IPS DF 4.7 (cell line): ENCODE data around the gene WDR90.
"Not testable (repeated sequence)": the region's sequence is repeated elsewhere in the genome, so short reads cannot be mapped to it uniquely, and the experiment has no call there.

Source experiments
- DNase-seq: peaks from one replicate; pipeline ENCODE4 v3.0.0-alpha.2; 2013; ENCODE audit warnings: low spot score; ENCODE audit errors: extremely low read depth

Gene WDR90

DNA sequence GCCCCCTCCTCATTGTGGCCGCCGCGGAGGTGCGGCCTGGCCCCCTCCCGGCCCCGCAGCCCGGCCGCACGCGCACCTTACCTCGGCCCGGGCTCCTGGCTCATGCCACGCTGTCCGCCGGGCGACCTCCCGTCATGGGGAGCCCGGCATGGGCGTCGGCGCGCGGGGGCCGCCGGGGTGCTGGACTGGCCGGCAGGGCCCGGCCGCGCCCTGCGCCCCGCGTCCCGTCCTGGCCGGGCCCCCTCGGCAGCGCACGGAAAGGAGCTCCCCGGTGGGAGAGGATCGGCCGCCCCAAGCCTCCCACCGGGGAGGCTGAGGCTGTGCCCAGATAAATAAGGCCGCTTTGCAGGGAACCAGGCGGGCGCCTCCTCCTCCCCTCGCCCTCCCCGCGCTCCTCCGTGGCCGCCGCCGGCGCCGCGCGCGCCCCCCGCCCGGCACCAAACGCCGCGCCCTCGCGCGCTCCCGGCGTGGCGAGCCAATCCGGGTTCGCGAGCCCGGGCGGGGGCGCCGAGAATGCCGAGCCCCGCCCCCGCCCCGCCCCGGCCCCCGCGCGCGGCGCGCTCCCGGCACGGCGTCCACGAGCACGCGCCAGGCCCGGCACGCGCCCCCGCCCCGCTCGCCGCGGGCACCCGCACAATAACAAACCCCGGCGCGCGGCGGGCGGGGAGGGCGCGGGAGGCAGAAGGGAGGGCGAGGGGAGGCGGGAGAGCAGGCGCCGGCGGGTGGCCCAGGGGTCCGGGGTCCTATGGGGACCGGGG, 56.4 kb downstream of the WDR90 start, which contains the start of gene FBXL16:
FBXL16 (minus strand) TSS at position 371 of the 758 bp plus-strand sequence. CDS start 8,396 bp downstream, outside the sequence.
- no peak for DNase-seq

- no peak for DNase-seq
These were observed 57.3 kb downstream of the WDR90 start for GRCh38 chr16:706189-707061.

GRCh38 chr16:707062-707538, 57.9 kb downstream of the WDR90 start:
- no peak for DNase-seq

GRCh38 chr16:708019-708418, 58.9 kb downstream of the WDR90 start:
- no peak for DNase-seq

DNA sequence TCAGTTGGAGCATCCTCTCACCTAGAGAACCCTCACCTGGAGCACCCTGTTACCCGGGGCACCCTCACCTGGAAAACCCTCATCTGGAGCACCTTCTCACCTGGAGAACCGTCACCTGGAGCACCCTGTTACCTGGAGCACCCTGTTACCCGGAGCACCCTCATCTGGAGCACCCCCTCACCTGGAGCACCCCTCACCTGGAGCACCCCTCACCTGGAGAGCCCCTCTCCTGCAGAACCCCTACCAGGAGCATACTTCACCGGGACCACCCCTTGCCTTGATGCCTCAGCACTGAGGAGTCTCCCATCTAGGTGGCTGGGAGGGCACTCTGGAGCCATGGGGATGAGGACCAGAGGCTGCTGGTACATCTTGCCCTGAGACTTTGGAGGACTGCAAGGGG, 59.8 kb downstream of the WDR90 start:
- no peak for DNase-seq

- no peak for DNase-seq
These were observed 60.7 kb downstream of the WDR90 start for GRCh38 chr16:709566-710499.

- DNase-seq, result no peak
These were observed 61.4 kb downstream of the WDR90 start for GRCh38 chr16:710500-711075.

- no peak for DNase-seq
These were observed 61.9 kb downstream of the WDR90 start for GRCh38 chr16:711084-711483.

DNA sequence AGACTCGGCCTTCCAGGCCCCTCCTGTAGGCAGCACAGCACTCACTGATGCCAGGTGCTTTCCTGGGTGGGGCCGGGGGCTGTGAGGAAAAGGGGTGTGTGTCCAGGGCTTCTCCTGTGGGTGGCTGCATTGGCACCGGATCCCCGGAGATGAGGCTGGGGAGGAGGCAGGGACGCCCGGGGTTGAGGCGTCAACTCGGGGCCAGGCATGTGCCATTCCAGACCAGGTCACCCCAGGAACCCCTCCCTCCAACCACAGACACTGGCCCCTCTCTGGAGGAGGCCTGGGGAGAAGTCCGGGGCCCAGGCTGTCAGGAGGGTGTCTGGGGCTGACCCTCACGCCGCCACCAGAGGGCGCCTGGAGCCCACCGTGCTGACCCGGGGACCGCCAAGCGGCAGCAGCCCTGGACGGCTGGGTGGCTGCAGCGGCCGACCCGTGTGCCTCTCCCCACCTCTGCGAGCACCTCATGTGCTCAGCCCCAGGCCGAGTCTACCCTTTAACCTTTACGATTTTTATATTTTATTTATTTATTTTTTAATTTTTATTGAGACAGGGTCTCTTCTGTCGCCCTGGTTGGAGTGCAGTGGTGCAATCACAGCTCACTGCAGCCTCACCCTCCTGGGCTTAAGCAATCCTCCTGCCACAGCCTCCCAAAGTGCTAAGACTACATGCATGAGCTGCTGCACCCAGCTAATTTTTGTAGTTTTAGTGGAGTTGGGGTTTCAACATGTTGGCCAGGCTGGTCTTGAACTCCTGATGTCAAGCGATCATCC, 62.6 kb downstream of the WDR90 start:
- DNase-seq, result no peak

DNA sequence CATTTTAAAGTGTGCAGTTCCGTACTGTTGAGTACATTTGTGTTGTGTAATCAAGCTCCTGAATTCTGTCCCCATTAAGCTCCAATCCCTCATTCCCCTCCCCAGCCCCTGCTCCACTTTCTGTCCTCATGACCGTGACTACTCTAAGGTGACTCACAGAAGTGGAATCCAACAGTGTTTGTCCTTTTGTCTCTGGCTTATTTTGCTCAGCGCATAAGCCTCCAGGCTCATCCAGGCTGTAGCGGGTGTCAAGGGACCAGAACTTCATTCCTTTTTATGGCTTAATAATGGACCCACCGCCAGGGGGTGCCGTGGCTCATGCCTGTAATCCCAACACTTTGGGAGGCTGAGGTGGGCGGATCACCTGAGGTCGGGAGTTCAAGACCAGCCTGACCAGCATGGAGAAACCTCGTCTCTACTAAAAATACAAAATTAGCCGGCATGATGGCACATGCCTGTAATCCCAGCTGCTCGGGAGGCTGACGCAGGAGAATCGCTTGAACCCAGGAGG, 63.6 kb downstream of the WDR90 start:
- DNase-seq, result not testable (repeated sequence)

DNA sequence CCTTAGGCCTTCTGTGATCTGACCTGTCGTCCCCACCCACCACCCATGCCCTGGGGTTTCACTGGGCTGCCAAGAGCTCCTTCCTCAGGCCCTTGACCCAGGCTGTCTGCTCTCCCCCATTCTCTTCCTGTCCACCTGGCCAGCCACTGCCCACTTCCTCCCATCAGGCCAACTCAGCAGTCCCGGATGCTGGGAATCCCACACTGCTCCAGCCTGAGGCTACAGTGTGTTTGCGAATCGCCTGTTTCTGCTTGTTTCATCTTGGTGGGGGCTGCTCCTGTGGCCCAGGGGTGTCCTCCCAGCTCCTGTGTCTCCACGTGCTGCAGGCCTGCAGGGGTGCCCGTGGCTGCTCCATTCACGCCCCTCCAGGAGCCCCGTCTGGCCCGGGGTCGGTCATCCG, 64.9 kb downstream of the WDR90 start:
- DNase-seq, result no peak

DNA sequence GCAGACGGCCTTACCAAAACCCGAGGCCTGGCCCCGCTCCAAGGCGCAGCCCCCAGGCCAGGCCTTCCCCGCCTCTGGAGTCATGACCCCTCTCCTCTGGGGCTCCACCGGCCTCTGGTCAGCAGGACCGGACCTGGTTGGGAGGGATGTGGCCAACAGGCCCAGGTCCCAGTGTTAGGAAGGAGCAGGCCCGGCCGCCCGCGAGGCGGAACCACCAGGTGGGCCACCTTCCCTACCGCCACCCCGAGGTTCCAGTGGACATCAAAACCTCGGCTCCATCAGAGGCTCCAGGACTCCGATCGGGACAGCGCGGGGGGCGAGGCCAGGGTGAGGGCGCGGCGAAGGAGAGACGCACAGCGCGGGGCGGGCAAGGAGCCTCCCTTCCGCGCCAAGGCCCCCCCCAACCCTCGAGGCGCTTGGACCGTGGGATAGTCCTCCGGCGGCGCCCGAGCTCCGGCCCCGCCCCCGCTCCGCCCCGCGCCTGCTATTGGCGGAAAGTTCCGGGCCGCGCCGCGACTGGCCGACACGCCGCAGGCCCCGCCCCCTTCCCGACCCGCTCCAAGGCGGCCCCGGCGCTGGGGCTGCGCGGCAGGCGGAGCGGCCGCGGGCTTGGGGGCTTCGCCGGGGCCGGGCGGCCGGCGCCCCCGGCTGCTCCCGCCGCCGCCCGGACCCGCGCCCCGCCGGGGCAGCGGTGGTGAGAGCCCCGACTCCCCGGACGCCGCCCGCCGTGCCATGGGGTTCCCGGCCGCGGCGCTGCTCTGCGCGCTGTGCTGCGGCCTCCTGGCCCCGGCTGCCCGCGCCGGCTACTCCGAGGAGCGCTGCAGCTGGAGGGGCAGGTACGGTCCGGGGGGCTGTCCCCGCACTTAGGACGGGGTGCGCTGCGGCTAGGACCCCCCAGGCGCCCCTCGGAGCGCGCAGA, 65.7 kb downstream of the WDR90 start, which contains the start of gene METRN:
METRN (plus strand) TSS at position 561 of the 919 bp plus-strand sequence; CDS start at position 733, 172 bp downstream.
- no peak for DNase-seq

- DNase-seq, result no peak
These were observed 66.5 kb downstream of the WDR90 start for GRCh38 chr16:715477-716199.

DNA sequence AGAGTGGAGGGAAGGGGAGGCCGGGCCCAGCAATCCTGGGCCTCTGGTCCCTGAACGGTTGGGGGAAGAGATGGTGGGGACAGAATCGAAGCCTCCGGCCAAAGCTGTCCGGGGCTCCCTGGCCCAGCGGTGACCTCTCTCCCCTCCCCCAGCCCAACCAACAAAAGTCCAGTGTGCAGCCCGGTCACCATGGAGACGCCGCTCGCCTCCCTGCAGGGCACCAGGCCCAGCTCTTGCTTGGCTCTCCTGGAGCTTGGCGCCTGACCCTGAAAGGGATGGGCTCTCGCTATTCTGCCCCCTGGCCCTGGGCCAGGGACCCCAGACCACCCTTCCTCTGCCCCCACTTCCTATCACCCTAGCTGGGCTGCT, 67.0 kb downstream of the WDR90 start:
- no peak for DNase-seq

DNA sequence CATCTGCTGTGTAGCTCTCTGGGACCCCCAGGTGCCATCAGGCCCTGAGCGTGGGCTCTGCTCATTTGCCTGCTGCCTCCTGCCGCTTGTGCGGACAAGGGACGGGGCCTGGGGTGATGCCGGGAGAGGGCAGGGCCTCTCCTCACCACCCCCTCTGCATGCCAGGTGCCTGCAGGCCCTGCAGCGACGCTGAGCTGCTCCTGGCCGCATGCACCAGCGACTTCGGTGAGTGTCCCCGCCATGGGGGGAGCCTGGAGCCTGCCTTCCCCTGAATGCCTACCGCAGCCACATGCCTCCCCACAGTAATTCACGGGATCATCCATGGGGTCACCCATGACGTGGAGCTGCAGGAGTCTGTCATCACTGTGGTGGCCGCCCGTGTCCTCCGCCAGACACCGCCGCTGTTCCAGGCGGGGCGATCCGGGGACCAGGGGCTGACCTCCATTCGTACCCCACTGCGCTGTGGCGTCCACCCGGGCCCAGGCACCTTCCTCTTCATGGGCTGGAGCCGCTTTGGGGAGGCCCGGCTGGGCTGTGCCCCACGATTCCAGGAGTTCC, 67.7 kb downstream of the WDR90 start:
- DNase-seq, result no peak
